Uterus (tissue), 4 donors: ENCODE data around the gene ACIN1. TPM values are rescaled to one million over a fixed set of nuclear protein-coding genes. Genes with fewer than 3 reads are reported as not detected.

Experiments used
- DNase-seq, 2 donors: peaks; one replicate each; pipeline ENCODE4 v3.0.0-alpha.2; 2019 to 2020
- H3K27ac ChIP-seq, 2 donors: fragments of 200-600 bp; sonication (generic); 1 replicate in 1 of 2; 2 replicates in 1 of 2; pipeline ENCODE4 v1.5.1; 2016 to 2018
- H3K27me3 ChIP-seq, 2 donors: fragments of 200-600 bp; sonication (generic); one replicate each; pipeline ENCODE4 v1.5.1; 2018 to 2019; ENCODE audit warnings: control low read depth in 1 of 2
- H3K36me3 ChIP-seq, 2 donors: fragments of 200-600 bp; sonication (generic); one replicate each; pipeline ENCODE4 v1.5.1; 2019; ENCODE audit warnings: control low read depth in 1 of 2
- H3K4me1 ChIP-seq, 2 donors: fragments of 200-600 bp; sonication (generic); one replicate each; pipeline ENCODE4 v1.5.1; 2018 to 2019; ENCODE audit warnings: control low read depth in 1 of 2
- H3K4me3 ChIP-seq, 2 donors: fragments of 200-600 bp; sonication (generic); 1 replicate in 1 of 2; 2 replicates in 1 of 2; pipeline ENCODE4 v1.5.1; 2018 to 2019; ENCODE audit warnings: mild to moderate bottlenecking in 1 of 2
- H3K9me3 ChIP-seq, 2 donors: fragments of 200-600 bp; sonication (generic); one replicate each; pipeline ENCODE4 v1.5.1; 2019; ENCODE audit warnings: control low read depth in 1 of 2
- POLR2A ChIP-seq, 2 donors: fragments of 450-650 bp; IDR thresholded peaks; one replicate each; pipeline ENCODE4 v1.6.1; 2016; ENCODE audit warnings: antibody characterized with exemption in 2 of 2, mild to moderate bottlenecking in 1 of 2, moderate library complexity in 1 of 2
- intact Hi-C: fragments of 100-400 bp; cut with DNase I; formaldehyde crosslinking; loops from one replicate; pipeline ENCODE4 v1.15.1; 2023; ENCODE audit warnings: low total_unique reads
- total RNA-seq, 4 donors: library from RNA; depleted of rRNA in 3 of 4; stranded (reverse); fragments of >200 nt in 3 of 4; gene quantifications; one replicate each; pipeline versions ENCODE4 v1.1.0 to v1.2.4, GENCODE V29; 2014 to 2023
- TF ChIP-seq, protein P1 (sequence below), 4 experiments: fragments of 200-600 bp in 2 of 4; fragments of 450-650 bp in 2 of 4; sonication (generic) in 2 of 4; IDR thresholded peaks; one replicate each; pipeline ENCODE4 v1.5.1; 2016 to 2019; ENCODE audit warnings: antibody characterized with exemption in 4 of 4, mild to moderate bottlenecking in 2 of 4, moderate library complexity in 1 of 4
- donor health status: DM: yes; HTN: yes; CAD: no.

ACIN1 gene
- total RNA-seq, 4 donors from 2014 or later = 52.3 to 194 (median 77.1) TPM

- Histone ChIP-seq H3K27ac (no peak overlapping the region), H3K9me3 (no peaks in the 10 kb centered on the region), H3K4me1 (no peaks in the 10 kb centered on the region), H3K4me3 (no peak overlapping the region), H3K27me3 (no peaks in the 10 kb centered on the region), H3K36me3 (no peaks in the 10 kb centered on the region)
- DNase-seq = no peak
- intact Hi-C loops = no loop called here
- TF ChIP-seq, protein P1, sequence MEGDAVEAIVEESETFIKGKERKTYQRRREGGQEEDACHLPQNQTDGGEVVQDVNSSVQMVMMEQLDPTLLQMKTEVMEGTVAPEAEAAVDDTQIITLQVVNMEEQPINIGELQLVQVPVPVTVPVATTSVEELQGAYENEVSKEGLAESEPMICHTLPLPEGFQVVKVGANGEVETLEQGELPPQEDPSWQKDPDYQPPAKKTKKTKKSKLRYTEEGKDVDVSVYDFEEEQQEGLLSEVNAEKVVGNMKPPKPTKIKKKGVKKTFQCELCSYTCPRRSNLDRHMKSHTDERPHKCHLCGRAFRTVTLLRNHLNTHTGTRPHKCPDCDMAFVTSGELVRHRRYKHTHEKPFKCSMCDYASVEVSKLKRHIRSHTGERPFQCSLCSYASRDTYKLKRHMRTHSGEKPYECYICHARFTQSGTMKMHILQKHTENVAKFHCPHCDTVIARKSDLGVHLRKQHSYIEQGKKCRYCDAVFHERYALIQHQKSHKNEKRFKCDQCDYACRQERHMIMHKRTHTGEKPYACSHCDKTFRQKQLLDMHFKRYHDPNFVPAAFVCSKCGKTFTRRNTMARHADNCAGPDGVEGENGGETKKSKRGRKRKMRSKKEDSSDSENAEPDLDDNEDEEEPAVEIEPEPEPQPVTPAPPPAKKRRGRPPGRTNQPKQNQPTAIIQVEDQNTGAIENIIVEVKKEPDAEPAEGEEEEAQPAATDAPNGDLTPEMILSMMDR (IDR thresholded peaks at IDR 0.05) = no peak
- TF ChIP-seq POLR2A (IDR thresholded peaks at IDR 0.05) = no peak
These were observed 81.7 kb downstream of the ACIN1 start for GRCh38 chr14:23013054-23013748.

DNA sequence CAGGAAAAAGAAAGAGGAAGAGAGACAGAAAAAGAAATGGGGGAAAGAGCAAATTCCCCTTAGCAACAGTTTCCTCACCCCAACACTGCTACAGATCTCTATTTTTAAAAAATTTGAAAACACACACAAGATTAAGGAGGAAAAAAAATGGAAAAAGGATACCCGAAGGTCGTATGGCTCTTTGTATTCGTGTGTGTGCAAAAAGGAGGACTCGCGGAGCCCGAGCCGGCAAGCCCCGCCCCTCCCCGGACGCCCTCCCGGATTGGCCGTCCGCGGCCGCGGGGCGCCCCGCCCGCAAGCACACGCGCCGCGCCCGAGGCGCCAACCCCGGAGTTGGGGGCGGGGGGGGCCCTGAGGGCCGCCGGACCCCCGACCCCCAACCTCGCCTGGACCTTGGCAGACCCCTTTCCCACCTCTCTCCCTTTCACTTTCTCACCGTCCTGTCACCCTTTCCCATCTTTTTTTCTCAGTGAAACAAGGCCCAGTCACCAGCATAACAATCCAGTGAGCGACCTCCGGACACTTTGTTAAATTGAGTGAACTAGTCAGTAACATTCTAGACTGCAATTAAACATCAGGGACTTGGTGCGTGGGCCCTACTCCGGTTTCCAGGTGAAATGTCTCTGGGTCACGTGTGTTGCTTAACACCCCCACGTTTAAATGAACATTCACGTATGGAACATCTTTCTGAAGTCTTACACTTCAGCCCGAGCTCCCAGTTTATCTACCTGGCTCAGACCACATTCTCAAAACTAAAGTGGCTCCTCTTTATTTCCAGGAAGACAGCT, 84.8 kb downstream of the ACIN1 start, which contains the start of gene C14orf93:
Gene C14orf93, minus strand, starts transcription at position 205 of the 788 bp plus-strand sequence. CDS start 11,120 bp downstream, outside the sequence.
- H3K4me1 ChIP-seq = no peaks in the 10 kb centered on the region
- no peaks in the 10 kb centered on the region for H3K36me3 ChIP-seq
- no peaks in the 10 kb centered on the region for H3K9me3 ChIP-seq
- H3K4me3 ChIP-seq = peak within 1 kb of the TSS; percentile 31 to 57
- peak within 1 kb of the TSS; percentile 91 to 94 for H3K27ac ChIP-seq
- TF ChIP-seq, protein P1 (IDR thresholded peaks at IDR 0.05) = no peak
- peak; percentile 32 to 56 for TF ChIP-seq POLR2A (IDR thresholded peaks at IDR 0.05)
- intact Hi-C loops = no loop called here
- no peaks in the 10 kb centered on the region for H3K27me3 ChIP-seq
- peak; percentile 80 to 81 for DNase-seq

GRCh38 chr14:23009483-23009938, 85.4 kb downstream of the ACIN1 start:
- no peaks in the 10 kb centered on the region for H3K36me3 ChIP-seq
- no peak for DNase-seq
- no peaks in the 10 kb centered on the region for H3K4me1 ChIP-seq
- intact Hi-C loops = no loop called here
- H3K27ac ChIP-seq = peak overlapping the region; percentile 91 to 94
- no peaks in the 10 kb centered on the region for H3K27me3 ChIP-seq
- H3K4me3 ChIP-seq = peak overlapping the region; percentile 31 to 57
- H3K9me3 ChIP-seq = no peaks in the 10 kb centered on the region
- no peak for TF ChIP-seq POLR2A (IDR thresholded peaks at IDR 0.05)
- TF ChIP-seq, protein P1 (IDR thresholded peaks at IDR 0.05) = no peak

DNA sequence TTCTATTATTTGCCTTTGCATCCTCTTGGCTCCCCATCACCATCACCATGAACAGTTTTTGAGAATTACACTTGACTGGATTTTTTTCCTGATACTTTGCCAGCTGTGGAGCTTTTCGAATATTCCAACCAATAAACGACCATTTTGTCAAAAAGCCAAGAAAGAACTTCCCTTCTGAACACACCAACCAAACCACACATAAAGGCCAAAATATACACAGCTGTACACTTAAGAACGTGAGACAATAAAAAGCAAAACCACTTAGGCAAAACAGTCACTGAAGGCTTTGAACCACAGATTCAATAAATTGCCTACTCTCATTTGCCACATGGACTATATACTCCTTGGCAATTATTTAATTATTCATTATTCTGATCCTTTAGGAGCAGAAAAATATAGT, 86.1 kb downstream of the ACIN1 start:
- TF ChIP-seq, protein P1 (IDR thresholded peaks at IDR 0.05) = no peak
- no peak for TF ChIP-seq POLR2A (IDR thresholded peaks at IDR 0.05)
- no peaks in the 10 kb centered on the region for H3K9me3 ChIP-seq
- no peak overlapping the region for H3K4me3 ChIP-seq
- no peak for DNase-seq
- H3K4me1 ChIP-seq = no peaks in the 10 kb centered on the region
- H3K27ac ChIP-seq = no peak overlapping the region
- intact Hi-C loops = no loop called here
- no peaks in the 10 kb centered on the region for H3K27me3 ChIP-seq
- H3K36me3 ChIP-seq = no peaks in the 10 kb centered on the region

Other genes with a start within 250 kb of the ACIN1 start
- gene LRP10, start 223.4 kb downstream of the ACIN1 start, total RNA-seq = 100 to 1,000 TPM in 1 of 4 donors, 10 to 100 TPM in 3; 27.4 to 140 (median 37.5) TPM
- 1 to 10 TPM in 1 of 4 donors, under 1 TPM in 1, not detected in 2; 0.83 to 1.6 TPM for gene REM2, start 211.9 kb downstream of the ACIN1 start, total RNA-seq
- gene RBM23, start 176.0 kb downstream of the ACIN1 start, total RNA-seq = 1,000 to 10,000 TPM in 2 of 4 donors, 100 to 1,000 TPM in 1, 10 to 100 TPM in 1; 49.7 to 2,239 (median 990) TPM
- gene PRMT5, start 165.8 kb downstream of the ACIN1 start, total RNA-seq = 100 to 1,000 TPM in 1 of 4 donors, 10 to 100 TPM in 3; 57.9 to 126 (median 75.6) TPM
- 10 to 100 TPM; 30.0 to 65.3 (median 34.7) TPM for gene HAUS4, start 138.0 kb downstream of the ACIN1 start, total RNA-seq
- 10 to 100 TPM in 3 of 4 donors, 1 to 10 TPM in 1; 6.8 to 51.7 (median 27.1) TPM for gene AJUBA, start 112.6 kb downstream of the ACIN1 start, total RNA-seq
- 10 to 100 TPM in 2 of 4 donors, 1 to 10 TPM in 2; 7.2 to 18.6 (median 10.4) TPM for gene C14orf93, start 85.0 kb downstream of the ACIN1 start, total RNA-seq
- 100 to 1,000 TPM in 2 of 4 donors, 10 to 100 TPM in 2; 18.4 to 121 (median 92.0) TPM for gene PSMB5, start 60.2 kb downstream of the ACIN1 start, total RNA-seq
- not detected for gene PSMB11, start 52.9 kb downstream of the ACIN1 start, total RNA-seq
- gene CDH24, start 37.6 kb downstream of the ACIN1 start, total RNA-seq = 10 to 100 TPM in 3 of 4 donors, 1 to 10 TPM in 1; 6.5 to 18.0 (median 13.8) TPM
- gene C14orf119, start 369 bp upstream of the ACIN1 start, total RNA-seq = 10 to 100 TPM; 12.3 to 41.6 (median 26.7) TPM
- not detected for gene CIROP, start 9.9 kb upstream of the ACIN1 start, total RNA-seq
- not detected for gene CEBPE, start 24.1 kb upstream of the ACIN1 start, total RNA-seq
- gene SLC7A8, start 88.5 kb upstream of the ACIN1 start, total RNA-seq = 100 to 1,000 TPM in 1 of 4 donors, 10 to 100 TPM in 3; 15.9 to 152 (median 49.3) TPM
- gene RNF212B, start 142.8 kb upstream of the ACIN1 start, total RNA-seq = not detected
- gene HOMEZ, start 191.0 kb upstream of the ACIN1 start, total RNA-seq = 10 to 100 TPM in 2 of 4 donors, 1 to 10 TPM in 2; 5.1 to 26.2 (median 11.4) TPM
- 10 to 100 TPM in 1 of 4 donors, 1 to 10 TPM in 2, under 1 TPM in 1; 0.88 to 23.5 (median 6.5) TPM for gene PPP1R3E, start 207.7 kb upstream of the ACIN1 start, total RNA-seq
- 10 to 100 TPM; 16.7 to 57.6 (median 21.4) TPM for gene BCL2L2, start 211.7 kb upstream of the ACIN1 start, total RNA-seq
- gene PABPN1, start 226.3 kb upstream of the ACIN1 start, total RNA-seq = 100 to 1,000 TPM in 1 of 4 donors, 10 to 100 TPM in 2, 1 to 10 TPM in 1; 8.5 to 174 (median 49.4) TPM